ENCODE results near the gene EHD1.

EHD1 gene

GRCh38 chr11:64919627-64920026 lies 41.2 kb upstream of the EHD1 start:
- Histone ChIP-seq H3K27ac (ENCODE audit: poor library complexity, severe bottlenecking) (no peak overlapping the region), H3K9me3 (ENCODE audit: severe bottlenecking) (no peaks in the 10 kb centered on the region), H3K4me3 (ENCODE audit: severe bottlenecking) (no peak overlapping the region), H3K4me1 (ENCODE audit: insufficient read depth, poor library complexity, severe bottlenecking) (peaks cover 5% of the 10 kb centered on the region), H3K27me3 (ENCODE audit: insufficient read depth, poor library complexity, severe bottlenecking) (no peaks in the 10 kb centered on the region), H3K36me3 (ENCODE audit: low read depth) (no peaks in the 10 kb centered on the region)
- TF ChIP-seq CTCF (IDR thresholded peaks at IDR 0.05; ENCODE audit: poor library complexity, severe bottlenecking): no peak
- DNase-seq (ENCODE audit: low spot score) (no peak), ATAC-seq (ENCODE audit: low read depth) (no peak)

GRCh38 chr11:64918017-64918416 lies 39.6 kb upstream of the EHD1 start:
- TF ChIP-seq CTCF (IDR thresholded peaks at IDR 0.05; ENCODE audit: poor library complexity, severe bottlenecking): peak; percentile 37
- Histone ChIP-seq H3K4me3 (ENCODE audit: severe bottlenecking) (peak overlapping the region; percentile 61), H3K27me3 (ENCODE audit: insufficient read depth, poor library complexity, severe bottlenecking) (no peaks in the 10 kb centered on the region), H3K27ac (ENCODE audit: poor library complexity, severe bottlenecking) (peak overlapping the region; percentile 34), H3K9me3 (ENCODE audit: severe bottlenecking) (no peaks in the 10 kb centered on the region), H3K4me1 (ENCODE audit: insufficient read depth, poor library complexity, severe bottlenecking) (peaks cover 3% of the 10 kb centered on the region), H3K36me3 (ENCODE audit: low read depth) (peaks cover 4% of the 10 kb centered on the region; the same call in 1 of the 2 replicates)
- DNase-seq (ENCODE audit: low spot score) (no peak), ATAC-seq (ENCODE audit: low read depth) (no peak)

DNA sequence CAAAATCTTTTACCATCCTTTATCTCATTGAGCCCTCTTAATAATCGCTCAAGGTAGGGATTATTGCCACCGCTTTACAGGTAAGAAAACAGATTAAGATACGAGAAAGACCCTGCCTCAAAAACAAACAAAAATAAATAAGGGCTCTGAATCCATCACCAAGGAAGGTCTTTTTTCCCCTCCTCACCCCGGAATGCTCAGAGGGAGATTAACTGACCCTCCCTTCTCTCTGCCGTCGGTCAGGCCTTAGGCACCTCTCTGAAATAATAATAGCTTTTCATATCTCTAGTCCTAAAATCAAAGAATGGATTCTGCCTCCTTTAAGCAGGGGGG lies 39.2 kb upstream of the EHD1 start:
- Histone ChIP-seq H3K4me3 (ENCODE audit: severe bottlenecking) (peak overlapping the region; percentile 61), H3K9me3 (ENCODE audit: severe bottlenecking) (no peaks in the 10 kb centered on the region), H3K27me3 (ENCODE audit: insufficient read depth, poor library complexity, severe bottlenecking) (no peaks in the 10 kb centered on the region), H3K27ac (ENCODE audit: poor library complexity, severe bottlenecking) (peak overlapping the region; percentile 34), H3K36me3 (ENCODE audit: low read depth) (peaks cover 8% of the 10 kb centered on the region; the same call in 1 of the 2 replicates), H3K4me1 (ENCODE audit: insufficient read depth, poor library complexity, severe bottlenecking) (peaks cover 3% of the 10 kb centered on the region)
- no peak for TF ChIP-seq CTCF (IDR thresholded peaks at IDR 0.05; ENCODE audit: poor library complexity, severe bottlenecking)
- no peak for DNase-seq (ENCODE audit: low spot score)
- ATAC-seq (ENCODE audit: low read depth): no peak

DNA sequence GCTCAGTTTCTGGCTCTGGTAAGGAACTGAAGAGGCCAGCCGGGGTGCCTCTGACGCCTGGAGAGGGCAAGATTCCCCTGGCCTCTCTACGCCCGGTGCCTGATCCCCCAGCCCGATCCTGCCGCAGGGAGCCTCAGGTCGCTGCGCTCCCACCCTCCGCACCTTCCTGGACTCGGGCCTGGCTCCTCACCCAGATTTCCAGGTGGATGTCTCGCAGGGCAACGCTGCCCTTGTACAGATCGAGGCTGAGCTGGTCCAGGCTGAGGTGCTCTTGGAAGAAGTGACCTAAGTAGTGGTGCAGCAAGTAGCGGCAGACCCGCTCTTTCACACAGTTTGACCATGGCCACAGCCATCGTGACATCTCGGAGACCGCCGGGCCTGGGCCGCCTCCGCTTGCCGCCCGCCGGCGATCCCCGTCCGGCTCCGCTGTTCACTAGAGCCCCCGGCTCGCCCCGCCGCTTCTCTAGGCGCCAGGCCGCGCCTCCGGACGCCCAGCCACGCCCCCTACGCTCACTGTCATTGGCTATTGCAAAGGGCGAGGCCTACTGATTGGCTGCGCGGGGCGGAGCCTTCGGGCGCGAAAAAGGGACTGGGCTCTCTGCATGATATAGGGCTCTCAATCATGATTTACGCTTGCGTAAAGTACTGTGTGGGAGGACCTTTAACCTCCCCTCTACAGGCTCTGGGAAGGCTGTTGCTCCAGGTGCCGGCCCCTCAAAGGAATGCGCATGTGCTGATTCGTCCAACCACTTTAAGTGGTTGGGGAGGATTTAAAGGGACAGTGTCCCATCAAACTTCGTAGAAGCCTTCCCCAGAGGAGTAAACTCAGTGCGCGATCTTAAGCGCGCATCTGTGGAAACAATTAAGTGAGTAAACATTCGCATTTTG lies 38.6 kb upstream of the EHD1 start, which contains the start of gene ATG2A:
TSS of gene ATG2A (minus strand) at position 435 of the 888 bp plus-strand sequence. CDS start at position 361, 74 bp downstream.
- peaks cover 3% of the 10 kb centered on the region for H3K4me1 ChIP-seq (ENCODE audit: insufficient read depth, poor library complexity, severe bottlenecking)
- no peaks in the 10 kb centered on the region for H3K9me3 ChIP-seq (ENCODE audit: severe bottlenecking)
- peak within 1 kb of the TSS; percentile 44 for H3K27ac ChIP-seq (ENCODE audit: poor library complexity, severe bottlenecking)
- no peaks in the 10 kb centered on the region for H3K27me3 ChIP-seq (ENCODE audit: insufficient read depth, poor library complexity, severe bottlenecking)
- no peak for TF ChIP-seq CTCF (IDR thresholded peaks at IDR 0.05; ENCODE audit: poor library complexity, severe bottlenecking)
- peak within 1 kb of the TSS; percentile 61 for H3K4me3 ChIP-seq (ENCODE audit: severe bottlenecking)
- peaks cover 11% of the 10 kb centered on the region; the same call in 1 of the 2 replicates for H3K36me3 ChIP-seq (ENCODE audit: low read depth)
- ATAC-seq (ENCODE audit: low read depth) (peak; percentile 95), DNase-seq (ENCODE audit: low spot score) (peak; percentile 97)
